HepG2 (cell line): ENCODE measurements around the gene TREM1. TPM values are rescaled to one million over a fixed set of nuclear protein-coding genes. Genes with fewer than 3 reads are reported as not detected.

Experiments
- ATAC-seq: fragments of 200-7000 bp; cut with Tn5 transposase; 3 replicates; pipeline ENCODE4 v1.9.1; 2020; ENCODE audit warnings: mild to moderate bottlenecking, moderate library complexity
- BruUV-seq: library from RNA; stranded (reverse); fragments of 400-500 nt; replicated peaks from 2 replicates; lab custom pipeline; 2021; lab: Mats Ljungman, UMichigan
- CTCF ChIA-PET: fragments of 300-600 bp; formaldehyde crosslinking; extraction: SDS; loops from one replicate; lab custom pipeline; 2021; ENCODE audit warnings: low total read pairs, inconsistent platforms, low intra/inter-chr PET ratio; lab: Yijun Ruan, JAX
- POLR2A ChIA-PET: fragments of 350-600 bp; sonication (Branson Sonifier 250); formaldehyde crosslinking; loops from one replicate; lab custom pipeline; 2020; ENCODE audit warnings: antibody characterized with exemption, inconsistent platforms; lab: Yijun Ruan, JAX
- DNase-seq: peaks from one replicate; pipeline ENCODE4 v3.0.0-alpha.2; 2015; ENCODE audit warnings: low spot score
- FAIRE-seq: peaks from 3 replicates; lab custom pipeline; 2011; peaks lifted over from hg19 to GRCh38; lab: Jason Lieb, UNC
- H2AFZ ChIP-seq: one replicate; pipeline ENCODE4 v1.6.1; 2011; ENCODE audit warnings: low read length, inconsistent platforms
- H3K27ac ChIP-seq: fragments of 300-600 bp; 3 replicates; pipeline ENCODE4 v1.8.0; 2011; ENCODE audit warnings: mixed run types, mild to moderate bottlenecking, mixed read lengths, low read length, inconsistent platforms; ENCODE audit not compliant: insufficient read depth; ENCODE audit errors: extremely low read length
- H3K27me3 ChIP-seq, 2 experiments: fragments of 200-600 bp in 1 of 2; 2 replicates in 1 of 2; 3 replicates in 1 of 2; pipeline versions ENCODE4 v1.6.0 to v1.8.0; 2011; ENCODE audit warnings: low read length in 2 of 2, mild to moderate bottlenecking in 2 of 2, moderate library complexity in 2 of 2, inconsistent platforms in 1 of 2; ENCODE audit not compliant: insufficient read depth in 2 of 2, control insufficient read depth in 1 of 2
- H3K36me3 ChIP-seq, 2 experiments: fragments of 200-600 bp in 1 of 2; replicated peaks in 1 of 2; 2 replicates in 1 of 2; 3 replicates in 1 of 2; pipeline versions ENCODE4 v1.5.1 to v1.8.0; 2011; ENCODE audit warnings: low read length in 2 of 2, inconsistent platforms in 1 of 2; ENCODE audit not compliant: insufficient read depth in 2 of 2, control insufficient read depth in 1 of 2
- H3K4me1 ChIP-seq: 2 replicates; pipeline ENCODE4 v1.5.1; 2012; ENCODE audit warnings: low read length, inconsistent platforms; ENCODE audit not compliant: insufficient read depth
- H3K4me2 ChIP-seq: 2 replicates; pipeline ENCODE4 v1.6.0; 2011; ENCODE audit warnings: low read depth, low read length, inconsistent platforms
- H3K4me3 ChIP-seq, 3 experiments: fragments of 200-600 bp in 1 of 3; sonication (generic), shearing (Covaris generic) in 1 of 3; replicated peaks in 1 of 3; 2 replicates each; pipeline ENCODE4 v1.5.1; 2011 to 2016; ENCODE audit warnings: low read length in 3 of 3, inconsistent platforms in 2 of 3, low read depth in 2 of 3, mild to moderate bottlenecking in 2 of 3, control low read depth in 1 of 3, mixed read lengths in 1 of 3; ENCODE audit not compliant: insufficient read depth in 1 of 3
- H3K79me2 ChIP-seq: one replicate; pipeline ENCODE4 v1.6.1; 2011; ENCODE audit warnings: low read length, inconsistent platforms; ENCODE audit not compliant: insufficient read depth
- H3K9ac ChIP-seq: 2 replicates; pipeline ENCODE4 v1.6.0; 2011; ENCODE audit warnings: mild to moderate bottlenecking, low read depth, low read length, inconsistent platforms; ENCODE audit not compliant: insufficient read depth
- H3K9me3 ChIP-seq: 2 replicates; pipeline ENCODE4 v1.5.1; 2012; ENCODE audit warnings: mild to moderate bottlenecking, low read length
- H4K20me1 ChIP-seq: 2 replicates; pipeline ENCODE4 v1.6.0; 2011; ENCODE audit warnings: inconsistent platforms, mild to moderate bottlenecking, low read length, moderate library complexity; ENCODE audit not compliant: insufficient read depth
- ADNP ChIP-seq: sonication (generic); formaldehyde crosslinking; IDR thresholded peaks from 2 replicates; pipeline ENCODE4 v1.4.0; 2020; ENCODE audit warnings: missing genetic modification reagents
- CSRNP1 ChIP-seq: sonication (generic); formaldehyde crosslinking; IDR thresholded peaks from 2 replicates; pipeline ENCODE4 v1.8.1; 2023; ENCODE audit warnings: mild to moderate bottlenecking, missing genetic modification reagents
- FIP1L1 ChIP-seq: fragments of 200-400 bp; formaldehyde crosslinking; IDR thresholded peaks from 2 replicates; pipeline ENCODE4 v1.6.1; 2018; ENCODE audit warnings: low read depth, mild to moderate bottlenecking, low read length, moderate library complexity, borderline replicate concordance; ENCODE audit not compliant: insufficient read depth
- NFYC ChIP-seq: IDR thresholded peaks from 2 replicates; pipeline ENCODE4 v1.6.1; 2016; ENCODE audit warnings: missing genetic modification reagents, missing compliant biosample characterization
- PRDM10 ChIP-seq: sonication (generic); formaldehyde crosslinking; IDR thresholded peaks from 2 replicates; pipeline ENCODE4 v1.4.0; 2020; ENCODE audit warnings: low read depth, missing genetic modification reagents
- SP4 ChIP-seq: sonication (generic); formaldehyde crosslinking; IDR thresholded peaks from 2 replicates; pipeline ENCODE4 v1.8.1; 2023; ENCODE audit warnings: mild to moderate bottlenecking, missing genetic modification reagents
- TFDP2 ChIP-seq: sonication (generic); formaldehyde crosslinking; IDR thresholded peaks from 2 replicates; pipeline ENCODE4 v1.4.0; 2020; ENCODE audit warnings: missing genetic modification reagents
- TOE1 ChIP-seq: sonication (generic); formaldehyde crosslinking; IDR thresholded peaks from 2 replicates; pipeline ENCODE4 v1.4.0; 2020; ENCODE audit warnings: mild to moderate bottlenecking, missing genetic modification reagents
- ZBTB42 ChIP-seq: sonication (generic); formaldehyde crosslinking; IDR thresholded peaks from 2 replicates; pipeline ENCODE4 v1.5.0; 2020; ENCODE audit warnings: mild to moderate bottlenecking, missing genetic modification reagents
- ZNF24 ChIP-seq: fragments of 450-650 bp; IDR thresholded peaks from 2 replicates; pipeline ENCODE4 v1.6.1; 2017; ENCODE audit warnings: antibody characterized with exemption, mild to moderate bottlenecking
- ZNF781 ChIP-seq: sonication (generic); formaldehyde crosslinking; IDR thresholded peaks from 2 replicates; pipeline ENCODE4 v1.5.1; 2020; ENCODE audit warnings: borderline replicate concordance, mild to moderate bottlenecking, missing genetic modification reagents; ENCODE audit errors: not compliant biosample characterization
- ZNF782 ChIP-seq: sonication (generic); formaldehyde crosslinking; IDR thresholded peaks from 2 replicates; pipeline ENCODE4 v1.4.0; 2020; ENCODE audit warnings: missing genetic modification reagents, mild to moderate bottlenecking, borderline replicate concordance
- in situ Hi-C: cut with HindIII; loops from 2 replicates; pipeline ENCODE4 v1.10.0; 2017; ENCODE audit warnings: low pct_unique_long_range_greater_than_20kb; ENCODE audit not compliant: extremely low pct_ligation_motif_present
- intact Hi-C: fragments of 100-400 bp; cut with micrococcal nuclease; formaldehyde crosslinking; loops from one replicate; pipeline ENCODE4 v1.10.0; 2022; ENCODE audit not compliant: unreplicated experiment
- polyA plus RNA-seq, 8 experiments: library from polyadenylated mRNA; depleted of rRNA in 3 of 8; stranded (reverse) in 7 of 8; unstranded in 1 of 8; fragments of >200 nt; fragmentation: Illumina TruSeq in 4 of 8; extraction: Trizol in 4 of 8; gene quantifications; 2 replicates each; pipeline versions ENCODE4 v1.2.1 to v1.2.3, GENCODE V29; 2011 to 2016; ENCODE audit warnings: low read depth in 4 of 8, missing spikeins in 1 of 8, mixed read lengths in 1 of 8; ENCODE audit not compliant: insufficient read depth in 1 of 8
- total RNA-seq, 5 experiments: library from RNA; depleted of rRNA; stranded (reverse); fragments of >200 nt; fragmentation: Illumina TruSeq; extraction: Trizol; gene quantifications; 2 replicates each; pipeline ENCODE4 v1.2.3, GENCODE V29; 2016; ENCODE audit warnings: low read depth in 1 of 5

TREM1 gene
- total and polyA plus RNA-seq, 2 of the 13 experiments (the other 11 are each of a cell fraction or from before 2014, with no cell fraction given), result 0.49 TPM; not detected in 1

- Histone ChIP-seq H3K9me3 (no peaks in the 10 kb centered on the region), H2AFZ (no peak overlapping the region), H3K4me2 (no peak overlapping the region), H3K27ac (no peak overlapping the region), H3K36me3 (no peaks in the 10 kb centered on the region), H3K4me3 (no peak overlapping the region), H3K4me1 (no peaks in the 10 kb centered on the region), H3K9ac (no peak overlapping the region), H3K27me3 (no peaks in the 10 kb centered on the region; a peak in 1 of 5 replicates), H3K79me2 (no peaks in the 10 kb centered on the region), H4K20me1 (no peaks in the 10 kb centered on the region)
- intact Hi-C loops (no loop called here), in situ Hi-C loops (no loop called here)
- BruUV-seq, result no TSS peak
- FAIRE-seq (no peak), DNase-seq (no peak), ATAC-seq (no peak)
- POLR2A ChIA-PET, result no interaction called here
- CTCF ChIA-PET, result no interaction called here
- TF ChIP-seq CSRNP1 (CRISPR knock-in tag) (no peak), TOE1 (no peak), NFYC (CRISPR knock-in tag) (no peak), ZNF781 (CRISPR knock-in tag) (no peak), ZBTB42 (CRISPR knock-in tag) (no peak), ZNF24 (no peak), SP4 (no peak), TFDP2 (CRISPR knock-in tag) (no peak), ADNP (CRISPR knock-in tag) (no peak), PRDM10 (CRISPR knock-in tag) (no peak), FIP1L1 (no peak), ZNF782 (no peak)
Observed at GRCh38 chr6:41255110-41255509, 31.4 kb downstream of the TREM1 start.
